ENCODE data around the gene BAZ2B. TPM values are rescaled to one million over a fixed set of nuclear protein-coding genes. Genes with fewer than 3 reads are reported as not detected.

Gene BAZ2B
- total RNA-seq, 1 experiment from 2014 or later, result 33.0 TPM

GRCh38 chr2:159366538-159366937 is 249.8 kb downstream of the BAZ2B start (continued):
- TF ChIP-seq USF2 (CRISPR knock-in tag; IDR thresholded peaks at IDR 0.05), result no peak

DNA sequence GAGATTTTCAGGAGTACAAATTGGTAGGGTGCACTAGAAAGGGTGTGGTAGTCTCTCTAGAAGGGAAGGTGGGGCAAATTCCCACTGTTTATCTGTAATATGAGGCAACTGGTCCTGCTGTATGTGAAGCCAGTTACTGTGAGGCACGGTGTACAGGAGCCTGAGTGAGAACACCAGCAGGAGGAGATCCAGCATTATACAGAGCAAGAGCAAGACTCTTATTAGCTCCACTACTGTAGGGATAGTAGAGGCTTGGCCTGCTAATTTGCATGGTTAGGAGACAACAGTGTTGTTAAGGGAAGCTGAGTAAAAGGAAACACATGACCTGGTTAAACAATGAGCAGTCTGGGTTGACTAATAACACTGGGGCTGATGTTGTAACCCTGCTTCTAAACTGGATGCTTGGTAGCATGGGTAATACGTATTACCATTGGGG is 253.5 kb downstream of the BAZ2B start:
- peaks cover 14% of the 10 kb centered on the region for H3K9me3 Mint-ChIP-seq
- H3K36me3 Mint-ChIP-seq, result peaks cover 27% of the 10 kb centered on the region
- no peaks in the 10 kb centered on the region for H3K27me3 Mint-ChIP-seq (ENCODE audit: low read depth)
- ChIA-PET POLR2A (no interaction called here), CTCF (no interaction called here)
- H3K27ac Mint-ChIP-seq, result no peak overlapping the region
- no peak overlapping the region for H3K4me3 Mint-ChIP-seq
- ATAC-seq, result no peak
- peaks cover 3% of the 10 kb centered on the region for H3K4me1 Mint-ChIP-seq
- TF ChIP-seq FOXJ3 (CRISPR knock-in tag; IDR thresholded peaks at IDR 0.05; ENCODE audit: borderline replicate concordance) (no peak), KAT7 (CRISPR knock-in tag; IDR thresholded peaks at IDR 0.05; ENCODE audit: borderline replicate concordance) (no peak), PREB (CRISPR knock-in tag; IDR thresholded peaks at IDR 0.05; ENCODE audit: borderline replicate concordance) (no peak), NFATC4 (CRISPR knock-in tag; IDR thresholded peaks at IDR 0.05) (no peak), ZBTB43 (CRISPR knock-in tag; IDR thresholded peaks at IDR 0.05) (no peak), ZNF121 (CRISPR knock-in tag; IDR thresholded peaks at IDR 0.05) (no peak), NR3C1 (CRISPR knock-in tag; conservative IDR thresholded peaks at IDR 0.05; ENCODE audit: low read depth) (no peak), CREB1 (CRISPR knock-in tag; IDR thresholded peaks at IDR 0.05) (no peak), SMAD4 (CRISPR knock-in tag; IDR thresholded peaks at IDR 0.05) (no peak), HMGA2 (CRISPR knock-in tag; IDR thresholded peaks at IDR 0.05) (no peak), ESRRA (CRISPR knock-in tag; IDR thresholded peaks at IDR 0.05; ENCODE audit: borderline replicate concordance) (no peak), TEAD1 (CRISPR knock-in tag; IDR thresholded peaks at IDR 0.05) (no peak), TCF7 (CRISPR knock-in tag; IDR thresholded peaks at IDR 0.05; ENCODE audit: low read depth) (no peak)
- TF ChIP-seq, protein P1, sequence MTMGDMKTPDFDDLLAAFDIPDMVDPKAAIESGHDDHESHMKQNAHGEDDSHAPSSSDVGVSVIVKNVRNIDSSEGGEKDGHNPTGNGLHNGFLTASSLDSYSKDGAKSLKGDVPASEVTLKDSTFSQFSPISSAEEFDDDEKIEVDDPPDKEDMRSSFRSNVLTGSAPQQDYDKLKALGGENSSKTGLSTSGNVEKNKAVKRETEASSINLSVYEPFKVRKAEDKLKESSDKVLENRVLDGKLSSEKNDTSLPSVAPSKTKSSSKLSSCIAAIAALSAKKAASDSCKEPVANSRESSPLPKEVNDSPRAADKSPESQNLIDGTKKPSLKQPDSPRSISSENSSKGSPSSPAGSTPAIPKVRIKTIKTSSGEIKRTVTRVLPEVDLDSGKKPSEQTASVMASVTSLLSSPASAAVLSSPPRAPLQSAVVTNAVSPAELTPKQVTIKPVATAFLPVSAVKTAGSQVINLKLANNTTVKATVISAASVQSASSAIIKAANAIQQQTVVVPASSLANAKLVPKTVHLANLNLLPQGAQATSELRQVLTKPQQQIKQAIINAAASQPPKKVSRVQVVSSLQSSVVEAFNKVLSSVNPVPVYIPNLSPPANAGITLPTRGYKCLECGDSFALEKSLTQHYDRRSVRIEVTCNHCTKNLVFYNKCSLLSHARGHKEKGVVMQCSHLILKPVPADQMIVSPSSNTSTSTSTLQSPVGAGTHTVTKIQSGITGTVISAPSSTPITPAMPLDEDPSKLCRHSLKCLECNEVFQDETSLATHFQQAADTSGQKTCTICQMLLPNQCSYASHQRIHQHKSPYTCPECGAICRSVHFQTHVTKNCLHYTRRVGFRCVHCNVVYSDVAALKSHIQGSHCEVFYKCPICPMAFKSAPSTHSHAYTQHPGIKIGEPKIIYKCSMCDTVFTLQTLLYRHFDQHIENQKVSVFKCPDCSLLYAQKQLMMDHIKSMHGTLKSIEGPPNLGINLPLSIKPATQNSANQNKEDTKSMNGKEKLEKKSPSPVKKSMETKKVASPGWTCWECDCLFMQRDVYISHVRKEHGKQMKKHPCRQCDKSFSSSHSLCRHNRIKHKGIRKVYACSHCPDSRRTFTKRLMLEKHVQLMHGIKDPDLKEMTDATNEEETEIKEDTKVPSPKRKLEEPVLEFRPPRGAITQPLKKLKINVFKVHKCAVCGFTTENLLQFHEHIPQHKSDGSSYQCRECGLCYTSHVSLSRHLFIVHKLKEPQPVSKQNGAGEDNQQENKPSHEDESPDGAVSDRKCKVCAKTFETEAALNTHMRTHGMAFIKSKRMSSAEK (CRISPR knock-in tag; IDR thresholded peaks at IDR 0.05; ENCODE audit: borderline replicate concordance), result no peak
- TF ChIP-seq, protein P2, sequence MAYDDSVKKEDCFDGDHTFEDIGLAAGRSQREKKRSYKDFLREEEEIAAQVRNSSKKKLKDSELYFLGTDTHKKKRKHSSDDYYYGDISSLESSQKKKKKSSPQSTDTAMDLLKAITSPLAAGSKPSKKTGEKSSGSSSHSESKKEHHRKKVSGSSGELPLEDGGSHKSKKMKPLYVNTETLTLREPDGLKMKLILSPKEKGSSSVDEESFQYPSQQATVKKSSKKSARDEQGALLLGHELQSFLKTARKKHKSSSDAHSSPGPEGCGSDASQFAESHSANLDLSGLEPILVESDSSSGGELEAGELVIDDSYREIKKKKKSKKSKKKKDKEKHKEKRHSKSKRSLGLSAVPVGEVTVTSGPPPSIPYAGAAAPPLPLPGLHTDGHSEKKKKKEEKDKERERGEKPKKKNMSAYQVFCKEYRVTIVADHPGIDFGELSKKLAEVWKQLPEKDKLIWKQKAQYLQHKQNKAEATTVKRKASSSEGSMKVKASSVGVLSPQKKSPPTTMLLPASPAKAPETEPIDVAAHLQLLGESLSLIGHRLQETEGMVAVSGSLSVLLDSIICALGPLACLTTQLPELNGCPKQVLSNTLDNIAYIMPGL (CRISPR knock-in tag; IDR thresholded peaks at IDR 0.05), result no peak
- TF ChIP-seq, protein P3, sequence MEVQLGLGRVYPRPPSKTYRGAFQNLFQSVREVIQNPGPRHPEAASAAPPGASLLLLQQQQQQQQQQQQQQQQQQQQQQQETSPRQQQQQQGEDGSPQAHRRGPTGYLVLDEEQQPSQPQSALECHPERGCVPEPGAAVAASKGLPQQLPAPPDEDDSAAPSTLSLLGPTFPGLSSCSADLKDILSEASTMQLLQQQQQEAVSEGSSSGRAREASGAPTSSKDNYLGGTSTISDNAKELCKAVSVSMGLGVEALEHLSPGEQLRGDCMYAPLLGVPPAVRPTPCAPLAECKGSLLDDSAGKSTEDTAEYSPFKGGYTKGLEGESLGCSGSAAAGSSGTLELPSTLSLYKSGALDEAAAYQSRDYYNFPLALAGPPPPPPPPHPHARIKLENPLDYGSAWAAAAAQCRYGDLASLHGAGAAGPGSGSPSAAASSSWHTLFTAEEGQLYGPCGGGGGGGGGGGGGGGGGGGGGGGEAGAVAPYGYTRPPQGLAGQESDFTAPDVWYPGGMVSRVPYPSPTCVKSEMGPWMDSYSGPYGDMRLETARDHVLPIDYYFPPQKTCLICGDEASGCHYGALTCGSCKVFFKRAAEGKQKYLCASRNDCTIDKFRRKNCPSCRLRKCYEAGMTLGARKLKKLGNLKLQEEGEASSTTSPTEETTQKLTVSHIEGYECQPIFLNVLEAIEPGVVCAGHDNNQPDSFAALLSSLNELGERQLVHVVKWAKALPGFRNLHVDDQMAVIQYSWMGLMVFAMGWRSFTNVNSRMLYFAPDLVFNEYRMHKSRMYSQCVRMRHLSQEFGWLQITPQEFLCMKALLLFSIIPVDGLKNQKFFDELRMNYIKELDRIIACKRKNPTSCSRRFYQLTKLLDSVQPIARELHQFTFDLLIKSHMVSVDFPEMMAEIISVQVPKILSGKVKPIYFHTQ (CRISPR knock-in tag; IDR thresholded peaks at IDR 0.05), result no peak
- TF ChIP-seq, protein P4, sequence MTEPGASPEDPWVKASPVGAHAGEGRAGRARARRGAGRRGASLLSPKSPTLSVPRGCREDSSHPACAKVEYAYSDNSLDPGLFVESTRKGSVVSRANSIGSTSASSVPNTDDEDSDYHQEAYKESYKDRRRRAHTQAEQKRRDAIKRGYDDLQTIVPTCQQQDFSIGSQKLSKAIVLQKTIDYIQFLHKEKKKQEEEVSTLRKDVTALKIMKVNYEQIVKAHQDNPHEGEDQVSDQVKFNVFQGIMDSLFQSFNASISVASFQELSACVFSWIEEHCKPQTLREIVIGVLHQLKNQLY (CRISPR knock-in tag; IDR thresholded peaks at IDR 0.05), result no peak
- DNase-seq (ENCODE audit: low spot score), result no peak

All from WTC11 (cell line).